ENCODE results near the gene CACNB4.

- TF ChIP-seq CTCF (IDR thresholded peaks at IDR 0.05; ENCODE audit: low read depth, low read length) = no peak
- no peak for TF ChIP-seq MAX (IDR thresholded peaks at IDR 0.05; ENCODE audit: low read depth, low read length)
- no peak for TF ChIP-seq POLR2A (IDR thresholded peaks at IDR 0.05; ENCODE audit: extremely low read depth, insufficient read length)
- no peak for TF ChIP-seq MYC (IDR thresholded peaks at IDR 0.05; ENCODE audit: low read depth, low read length)
These were observed 23.3 kb upstream of the CACNB4 start for GRCh38 chr2:152122161-152122560.

All from NB4 (cell line).